Measurements from ENCODE around the gene SRPK2.

The SRPK2 gene

GRCh38 chr7:105327201-105327600 lies 61.5 kb downstream of the SRPK2 start:
- TF ChIP-seq, protein P1, sequence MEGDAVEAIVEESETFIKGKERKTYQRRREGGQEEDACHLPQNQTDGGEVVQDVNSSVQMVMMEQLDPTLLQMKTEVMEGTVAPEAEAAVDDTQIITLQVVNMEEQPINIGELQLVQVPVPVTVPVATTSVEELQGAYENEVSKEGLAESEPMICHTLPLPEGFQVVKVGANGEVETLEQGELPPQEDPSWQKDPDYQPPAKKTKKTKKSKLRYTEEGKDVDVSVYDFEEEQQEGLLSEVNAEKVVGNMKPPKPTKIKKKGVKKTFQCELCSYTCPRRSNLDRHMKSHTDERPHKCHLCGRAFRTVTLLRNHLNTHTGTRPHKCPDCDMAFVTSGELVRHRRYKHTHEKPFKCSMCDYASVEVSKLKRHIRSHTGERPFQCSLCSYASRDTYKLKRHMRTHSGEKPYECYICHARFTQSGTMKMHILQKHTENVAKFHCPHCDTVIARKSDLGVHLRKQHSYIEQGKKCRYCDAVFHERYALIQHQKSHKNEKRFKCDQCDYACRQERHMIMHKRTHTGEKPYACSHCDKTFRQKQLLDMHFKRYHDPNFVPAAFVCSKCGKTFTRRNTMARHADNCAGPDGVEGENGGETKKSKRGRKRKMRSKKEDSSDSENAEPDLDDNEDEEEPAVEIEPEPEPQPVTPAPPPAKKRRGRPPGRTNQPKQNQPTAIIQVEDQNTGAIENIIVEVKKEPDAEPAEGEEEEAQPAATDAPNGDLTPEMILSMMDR (IDR thresholded peaks at IDR 0.05): no peak

DNA sequence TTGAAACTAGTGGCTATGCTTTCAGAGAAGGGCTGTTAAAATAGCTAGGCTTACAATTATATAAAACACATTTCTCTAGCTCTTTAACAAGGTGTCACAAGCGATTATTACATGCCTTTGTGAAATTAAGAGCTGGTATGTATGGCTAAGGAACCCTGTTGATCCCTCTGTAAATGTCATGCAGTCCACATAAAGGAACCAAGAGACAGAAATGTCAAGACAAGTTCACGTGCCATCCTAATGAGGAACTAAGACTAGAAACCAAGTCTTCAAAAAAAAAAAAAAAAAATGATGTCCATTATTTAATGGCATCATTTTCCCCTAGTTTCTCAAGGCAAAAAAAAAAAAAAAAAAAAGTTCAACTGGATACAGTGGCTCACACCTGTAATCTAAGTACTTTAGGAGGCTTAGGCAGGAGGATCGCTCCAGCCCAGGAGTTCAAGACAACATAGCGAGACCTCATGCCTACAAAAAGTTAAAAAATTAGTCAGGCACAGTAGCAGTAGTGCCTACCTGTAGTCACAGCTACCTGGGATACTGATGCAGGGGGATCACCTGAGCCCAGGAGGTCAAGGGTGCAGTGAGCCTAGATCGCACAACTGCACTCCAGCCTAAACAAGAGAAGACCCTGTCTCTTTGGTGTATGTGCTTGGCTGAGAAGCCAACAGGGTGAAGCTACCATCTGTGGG lies 63.4 kb downstream of the SRPK2 start:
- TF ChIP-seq, protein P1 (IDR thresholded peaks at IDR 0.05): no peak

DNA sequence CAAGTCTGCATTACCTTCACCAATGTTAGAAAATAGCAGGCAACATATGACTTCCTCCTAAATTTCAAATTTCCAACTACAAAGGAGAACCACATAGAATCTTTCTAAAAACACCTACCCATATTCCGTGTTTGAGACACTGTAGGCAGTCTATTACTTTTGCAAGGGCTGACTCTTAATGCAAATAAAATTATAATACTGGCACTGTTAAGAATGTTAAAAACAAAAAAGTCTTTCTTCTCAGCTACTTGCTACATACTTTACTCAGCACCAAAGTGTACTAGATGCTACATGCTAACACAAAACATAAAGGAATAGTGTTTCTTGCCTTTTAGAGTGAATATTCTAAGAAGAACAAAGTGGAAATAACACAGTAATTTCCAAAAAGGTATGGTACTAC lies 65.4 kb downstream of the SRPK2 start:
- TF ChIP-seq, protein P1 (IDR thresholded peaks at IDR 0.05): no peak

- TF ChIP-seq, protein P1 (IDR thresholded peaks at IDR 0.05): no peak
Measured at GRCh38 chr7:105322655-105323277, 66.0 kb downstream of the SRPK2 start.

- TF ChIP-seq, protein P1 (IDR thresholded peaks at IDR 0.05): no peak
Measured at GRCh38 chr7:105321754-105322455, 66.8 kb downstream of the SRPK2 start.

- TF ChIP-seq, protein P1 (IDR thresholded peaks at IDR 0.05): no peak
Measured at GRCh38 chr7:105320896-105321295, 67.8 kb downstream of the SRPK2 start.

GRCh38 chr7:105319578-105319977 lies 69.1 kb downstream of the SRPK2 start:
- TF ChIP-seq, protein P1 (IDR thresholded peaks at IDR 0.05): no peak
